Measurements from ENCODE around the gene TBC1D3B.
"Not testable (repeated sequence)": the region's sequence is repeated elsewhere in the genome, so short reads cannot be mapped to it uniquely, and the experiment has no call there.

The TBC1D3B gene

DNA sequence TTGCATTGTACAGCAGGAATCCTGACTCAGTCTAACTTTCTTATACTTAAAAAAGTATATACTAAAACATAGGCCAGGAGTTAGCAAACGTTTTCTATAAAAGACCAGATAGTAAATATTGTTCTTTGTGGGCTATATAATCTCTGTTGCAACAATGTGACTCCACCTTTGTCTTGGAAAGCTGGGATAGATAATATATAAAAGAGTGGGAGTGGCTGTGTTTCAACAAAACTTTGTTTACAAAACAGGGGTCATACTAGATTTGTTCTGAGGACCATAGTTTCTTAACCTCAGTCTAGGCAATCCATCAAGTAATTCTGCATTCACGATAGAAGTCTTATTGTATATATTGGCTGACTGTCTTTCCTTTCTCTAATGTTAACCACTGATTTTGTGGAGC, 9.0 kb upstream of the TBC1D3B start:
- H3K4me3 ChIP-seq (ENCODE audit: low read length) = no peak overlapping the region
- no peak for TF ChIP-seq CTCF (conservative IDR thresholded peaks at IDR 0.05; ENCODE audit: low read length)
- DNase-seq (ENCODE audit: low read depth) = no peak

DNA sequence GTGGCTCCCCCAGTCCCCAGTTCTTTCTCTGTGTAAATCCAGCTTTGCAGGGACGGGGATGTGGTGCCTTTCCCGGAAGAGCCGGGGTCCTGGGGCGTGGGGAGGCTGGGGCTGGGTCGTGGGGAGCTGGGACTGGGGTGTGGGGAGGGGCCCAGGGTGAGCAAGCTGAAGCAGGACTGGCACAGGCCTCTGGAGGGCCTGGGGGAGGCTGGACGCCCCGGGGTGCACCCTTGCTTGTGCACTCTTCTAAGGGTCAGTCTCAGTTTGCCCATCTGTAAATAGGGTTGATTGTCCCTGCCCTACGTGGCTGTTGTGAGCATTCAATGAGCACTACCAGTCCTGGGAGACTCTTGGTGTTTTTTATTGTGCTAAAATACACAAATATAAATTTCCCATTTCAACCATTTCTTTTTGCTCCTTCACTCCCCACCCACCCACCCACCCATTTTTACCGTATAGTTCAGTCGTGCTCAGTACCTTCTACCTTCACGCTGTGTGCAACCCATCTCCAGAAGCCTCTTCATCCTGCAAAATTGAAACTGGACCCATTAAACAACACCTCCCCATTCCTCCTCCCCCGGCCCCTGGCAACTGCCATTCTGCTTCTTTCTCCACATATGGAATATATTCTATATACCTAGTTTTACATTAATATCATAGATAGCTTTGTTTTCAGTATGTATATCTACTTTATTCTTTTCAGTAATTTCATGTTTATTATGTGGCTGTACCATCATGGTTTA, 7.8 kb upstream of the TBC1D3B start:
- peak overlapping the region; percentile 51 for H3K4me3 ChIP-seq (ENCODE audit: low read length)

GRCh38 chr17:36183001-36183971, 6.8 kb upstream of the TBC1D3B start:
- TF ChIP-seq CTCF (conservative IDR thresholded peaks at IDR 0.05; ENCODE audit: low read length) = no peak
- H3K4me3 ChIP-seq (ENCODE audit: low read length) = peak overlapping the region; percentile 54
- peak; percentile 45 for DNase-seq (ENCODE audit: low read depth)

More for the DNA sequence above, 7.8 kb upstream of the TBC1D3B start:
- DNase-seq (ENCODE audit: low read depth) = no peak
- no peak for TF ChIP-seq CTCF (conservative IDR thresholded peaks at IDR 0.05; ENCODE audit: low read length)

GRCh38 chr17:36182176-36183000, 6.0 kb upstream of the TBC1D3B start:
- H3K4me3 ChIP-seq (ENCODE audit: low read length) = peak overlapping the region; percentile 54
- no peak for TF ChIP-seq CTCF (conservative IDR thresholded peaks at IDR 0.05; ENCODE audit: low read length)
- no peak for DNase-seq (ENCODE audit: low read depth)

DNA sequence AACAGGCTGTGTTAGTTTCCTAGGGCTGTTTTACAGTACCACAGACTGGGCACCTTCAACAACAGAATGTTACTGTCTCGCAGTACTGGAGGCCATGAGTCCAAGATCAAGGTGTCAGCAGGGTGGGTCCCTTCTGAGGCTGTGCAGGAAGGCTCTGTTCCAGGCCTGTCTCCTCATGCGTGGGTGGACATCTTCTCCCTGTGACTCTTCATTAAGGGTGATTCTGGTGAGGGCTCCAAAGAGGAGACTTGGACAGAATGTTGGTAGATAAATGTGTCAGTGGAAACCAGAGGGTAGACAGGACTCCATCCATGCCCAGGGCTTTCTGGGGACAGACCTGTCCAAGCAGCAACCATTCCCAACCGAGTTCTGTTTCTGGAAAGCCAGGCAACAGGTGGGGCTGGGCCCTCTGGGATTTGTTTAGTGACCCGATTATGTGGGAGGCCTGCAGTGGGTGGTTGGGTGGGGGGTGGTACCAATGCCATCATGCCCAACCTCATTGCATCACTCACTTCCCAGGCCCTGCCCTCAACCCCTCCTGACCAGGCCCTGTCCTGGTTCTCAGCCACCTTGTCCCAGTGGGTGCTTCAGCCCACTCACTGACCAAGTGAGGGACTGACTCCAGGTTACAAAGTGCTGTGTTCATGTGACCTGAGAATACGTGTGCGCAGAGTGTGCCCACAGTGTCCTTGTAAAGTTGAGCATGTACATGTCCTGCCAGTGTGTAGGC, 5.2 kb upstream of the TBC1D3B start:
- DNase-seq (ENCODE audit: low read depth) = not testable (repeated sequence)

GRCh38 chr17:36168836-36169235, 7.6 kb downstream of the TBC1D3B start:
- not testable (repeated sequence) for H3K4me3 ChIP-seq (ENCODE audit: low read length); DNase-seq (ENCODE audit: low read depth)

More for the DNA sequence above, 5.2 kb upstream of the TBC1D3B start:
- H3K4me3 ChIP-seq (ENCODE audit: low read length) = not testable (repeated sequence)

GRCh38 chr17:36153895-36154610, 22.4 kb downstream of the TBC1D3B start:
- H3K4me3 ChIP-seq (ENCODE audit: low read length) = no peak overlapping the region
- DNase-seq (ENCODE audit: low read depth) = no peak
- no peak for TF ChIP-seq CTCF (conservative IDR thresholded peaks at IDR 0.05; ENCODE audit: low read length)

Data from AG10803 (cell line).